Upper lobe of right lung (tissue), 1 donor: ENCODE measurements around the gene DNASE1L2. TPM values are rescaled to one million over a fixed set of nuclear protein-coding genes. Genes with fewer than 3 reads are reported as not detected.

ENCODE experiments used
- ATAC-seq: fragments of 200-7000 bp; cut with Tn5 transposase; one replicate; pipeline ENCODE4 v1.9.1; 2020; ENCODE audit warnings: mild to moderate bottlenecking, moderate library complexity
- DNase-seq: peaks from one replicate; pipeline ENCODE4 v3.0.0-alpha.2; 2020
- H3K27ac ChIP-seq: fragments of 200-600 bp; one replicate; pipeline ENCODE4 v1.8.0; 2022
- H3K27me3 ChIP-seq: fragments of 200-600 bp; one replicate; pipeline ENCODE4 v1.8.0; 2022; ENCODE audit warnings: mild to moderate bottlenecking
- H3K36me3 ChIP-seq: fragments of 200-600 bp; one replicate; pipeline ENCODE4 v1.8.0; 2022
- H3K4me1 ChIP-seq: fragments of 200-600 bp; one replicate; pipeline ENCODE4 v1.8.0; 2022
- H3K4me3 ChIP-seq: fragments of 200-600 bp; one replicate; pipeline ENCODE4 v1.8.0; 2022; ENCODE audit warnings: mild to moderate bottlenecking
- H3K9me3 ChIP-seq: fragments of 200-600 bp; one replicate; pipeline ENCODE4 v1.8.0; 2022
- CTCF ChIP-seq: fragments of 200-600 bp; IDR thresholded peaks from one replicate; pipeline ENCODE4 v1.8.0; 2022; ENCODE audit warnings: antibody characterized with exemption
- intact Hi-C: fragments of 100-400 bp; cut with DNase I; formaldehyde crosslinking; loops from one replicate; pipeline ENCODE4 v1.11.0; 2022
- total RNA-seq: library from RNA; stranded (reverse); fragmentation: NEBNext Ultra II Directional; extraction: Animal tissue kit (Norgen Biotek cat#: 25700); gene quantifications from one replicate; pipeline ENCODE4 v1.2.1, GENCODE V29; 2021
- donor health status: DM: no; HTN: yes; CAD: no; lungs with severe emphysema.

The DNASE1L2 gene
- total RNA-seq, 1 donor from 2014 or later, result 0.78 TPM

GRCh38 chr16:2250652-2251295 is 14.5 kb downstream of the DNASE1L2 start:
- Histone ChIP-seq H3K27ac (peak overlapping the region; percentile 83), H3K9me3 (no peaks in the 10 kb centered on the region), H3K36me3 (peaks cover 44% of the 10 kb centered on the region), H3K4me3 (peak overlapping the region; percentile 70), H3K27me3 (no peaks in the 10 kb centered on the region), H3K4me1 (peaks cover 16% of the 10 kb centered on the region)
- no peak for ATAC-seq
- DNase-seq, result no peak
- intact Hi-C loops, result no loop called here
- TF ChIP-seq CTCF, result no peak

- no peaks in the 10 kb centered on the region for H3K27me3 ChIP-seq
- intact Hi-C loops, result no loop called here
- DNase-seq (peak; percentile 98), ATAC-seq (peak; percentile 99)
- H3K9me3 ChIP-seq, result no peaks in the 10 kb centered on the region
- H3K36me3 ChIP-seq, result peaks cover 44% of the 10 kb centered on the region
- peak within 1 kb of the TSS; percentile 83 for H3K27ac ChIP-seq
- peak within 1 kb of the TSS; percentile 70 for H3K4me3 ChIP-seq
- H3K4me1 ChIP-seq, result peaks cover 16% of the 10 kb centered on the region
- peak; percentile 76 for TF ChIP-seq CTCF
Observed at GRCh38 chr16:2251296-2252111, 15.3 kb downstream of the DNASE1L2 start, which contains the start of gene ECI1. Gene ECI1, minus strand, starts transcription at chr16:2251587. Its CDS starts 21 bp downstream, at chr16:2251566.

- H3K27me3 ChIP-seq, result no peaks in the 10 kb centered on the region
- no peak for DNase-seq
- H3K4me3 ChIP-seq, result no peak overlapping the region
- H3K27ac ChIP-seq, result no peak overlapping the region
- H3K4me1 ChIP-seq, result peaks cover 16% of the 10 kb centered on the region
- ATAC-seq, result no peak
- intact Hi-C loops, result no loop called here
- no peaks in the 10 kb centered on the region for H3K9me3 ChIP-seq
- peaks cover 53% of the 10 kb centered on the region for H3K36me3 ChIP-seq
- no peak for TF ChIP-seq CTCF
Observed at GRCh38 chr16:2252806-2253148, 16.5 kb downstream of the DNASE1L2 start.

GRCh38 chr16:2253293-2253692 is 17.0 kb downstream of the DNASE1L2 start:
- Histone ChIP-seq H3K4me1 (peaks cover 16% of the 10 kb centered on the region), H3K27ac (no peak overlapping the region), H3K4me3 (no peak overlapping the region), H3K9me3 (no peaks in the 10 kb centered on the region), H3K36me3 (peaks cover 58% of the 10 kb centered on the region), H3K27me3 (no peaks in the 10 kb centered on the region)
- TF ChIP-seq CTCF, result no peak
- intact Hi-C loops, result no loop called here
- DNase-seq (no peak), ATAC-seq (no peak)

GRCh38 chr16:2256531-2257140 is 20.4 kb downstream of the DNASE1L2 start:
- DNase-seq (no peak), ATAC-seq (no peak)
- Histone ChIP-seq H3K27me3 (no peaks in the 10 kb centered on the region), H3K9me3 (no peaks in the 10 kb centered on the region), H3K36me3 (peaks cover 91% of the 10 kb centered on the region), H3K4me3 (no peak overlapping the region), H3K4me1 (peaks cover 6% of the 10 kb centered on the region), H3K27ac (no peak overlapping the region)
- intact Hi-C loops, result no loop called here
- no peak for TF ChIP-seq CTCF
